DND-41 (cell line): ENCODE measurements around the gene TUBAL3.
A peak's percentile ranks its signal among the peaks of the same experiment; 100 is the strongest.

Experiments
- ATAC-seq: fragments of 200-7000 bp; cut with Tn5 transposase; 3 replicates; pipeline ENCODE4 v1.9.1; 2021; ENCODE audit warnings: low read depth; ENCODE audit not compliant: insufficient read depth
- DNase-seq: peaks from one replicate; pipeline ENCODE4 v3.0.0-alpha.2; 2020
- H2AFZ ChIP-seq: 2 replicates; pipeline ENCODE4 v1.6.0; 2012; ENCODE audit warnings: low read depth, low read length
- H3K27ac ChIP-seq: 2 replicates; pipeline ENCODE4 v1.5.1; 2012; ENCODE audit warnings: low read length, inconsistent platforms
- H3K27me3 ChIP-seq: fragments of 200-600 bp; sonication (generic); 2 replicates; pipeline ENCODE4 v1.6.0; 2012; ENCODE audit warnings: low read length, mild to moderate bottlenecking, inconsistent platforms; ENCODE audit not compliant: insufficient read depth, poor library complexity
- H3K36me3 ChIP-seq: 2 replicates; pipeline ENCODE4 v1.5.1; 2012; ENCODE audit warnings: low read length, inconsistent platforms; ENCODE audit not compliant: insufficient read depth
- H3K4me1 ChIP-seq: 2 replicates; pipeline ENCODE4 v1.5.1; 2012; ENCODE audit warnings: mild to moderate bottlenecking, low read length; ENCODE audit not compliant: insufficient read depth
- H3K4me2 ChIP-seq: 2 replicates; pipeline ENCODE4 v1.6.0; 2012; ENCODE audit warnings: mild to moderate bottlenecking, moderate library complexity, low read length, inconsistent platforms; ENCODE audit not compliant: insufficient read depth
- H3K4me3 ChIP-seq, 2 experiments: fragments of 200-600 bp in 1 of 2; shearing (Covaris generic) in 1 of 2; 2 replicates each; pipeline ENCODE4 v1.5.1; 2012 to 2016; ENCODE audit warnings: inconsistent platforms in 2 of 2, low read length in 2 of 2, mild to moderate bottlenecking in 2 of 2, low read depth in 1 of 2, moderate library complexity in 1 of 2
- H3K79me2 ChIP-seq: 2 replicates; pipeline ENCODE4 v1.6.0; 2012; ENCODE audit warnings: low read length, inconsistent platforms; ENCODE audit not compliant: insufficient read depth
- H3K9ac ChIP-seq: 2 replicates; pipeline ENCODE4 v1.6.0; 2012; ENCODE audit warnings: low read depth, mild to moderate bottlenecking, inconsistent platforms, low read length, moderate library complexity
- H3K9me3 ChIP-seq: 2 replicates; pipeline ENCODE4 v1.5.1; 2012; ENCODE audit warnings: low read length, moderate library complexity, mild to moderate bottlenecking, inconsistent platforms; ENCODE audit not compliant: insufficient read depth, severe bottlenecking
- H4K20me1 ChIP-seq: 2 replicates; pipeline ENCODE4 v1.6.0; 2012; ENCODE audit warnings: low read length; ENCODE audit not compliant: insufficient read depth
- EZH2 ChIP-seq: IDR thresholded peaks from 3 replicates; pipeline ENCODE4 v1.6.1; 2012; ENCODE audit warnings: borderline replicate concordance, low read depth, mild to moderate bottlenecking, moderate library complexity, low read length, inconsistent platforms; ENCODE audit not compliant: severe bottlenecking
- TF ChIP-seq, protein P1 (sequence below): IDR thresholded peaks from 2 replicates; pipeline ENCODE4 v1.5.1; 2012; ENCODE audit warnings: borderline replicate concordance, low read length, moderate library complexity, mild to moderate bottlenecking; ENCODE audit not compliant: poor library complexity, severe bottlenecking; ENCODE audit errors: extremely low read depth

TUBAL3 gene

DNA sequence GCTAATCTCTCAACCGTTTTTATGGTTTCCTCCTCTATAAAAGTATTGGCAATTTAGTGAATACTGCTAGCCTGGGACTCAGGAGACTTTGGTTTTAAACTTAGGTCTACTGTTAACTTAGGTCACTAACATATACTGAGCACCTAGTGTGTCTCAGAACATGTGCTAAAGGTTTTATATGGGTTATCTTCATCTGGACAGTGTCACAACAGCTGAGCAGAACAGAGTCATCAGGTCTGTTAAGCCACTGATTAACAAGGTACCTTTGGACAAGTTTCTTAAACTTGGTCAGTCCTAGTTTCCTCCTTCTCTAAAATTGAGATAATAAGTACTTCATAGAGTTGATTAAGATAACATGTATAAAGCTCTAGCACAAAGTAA lies 38.4 kb upstream of the TUBAL3 start:
- Histone ChIP-seq H3K4me2 (no peak overlapping the region), H3K9me3 (no peaks in the 10 kb centered on the region), H3K79me2 (peaks cover 9% of the 10 kb centered on the region), H3K9ac (no peak overlapping the region), H2AFZ (no peak overlapping the region), H3K4me3 (no peak overlapping the region), H3K27me3 (no peaks in the 10 kb centered on the region), H4K20me1 (peaks cover 23% of the 10 kb centered on the region), H3K27ac (no peak overlapping the region), H3K36me3 (peaks cover 14% of the 10 kb centered on the region; the same call in 1 of the 2 replicates), H3K4me1 (peaks cover 20% of the 10 kb centered on the region)
- TF ChIP-seq EZH2 = no peak
- TF ChIP-seq, protein P1, sequence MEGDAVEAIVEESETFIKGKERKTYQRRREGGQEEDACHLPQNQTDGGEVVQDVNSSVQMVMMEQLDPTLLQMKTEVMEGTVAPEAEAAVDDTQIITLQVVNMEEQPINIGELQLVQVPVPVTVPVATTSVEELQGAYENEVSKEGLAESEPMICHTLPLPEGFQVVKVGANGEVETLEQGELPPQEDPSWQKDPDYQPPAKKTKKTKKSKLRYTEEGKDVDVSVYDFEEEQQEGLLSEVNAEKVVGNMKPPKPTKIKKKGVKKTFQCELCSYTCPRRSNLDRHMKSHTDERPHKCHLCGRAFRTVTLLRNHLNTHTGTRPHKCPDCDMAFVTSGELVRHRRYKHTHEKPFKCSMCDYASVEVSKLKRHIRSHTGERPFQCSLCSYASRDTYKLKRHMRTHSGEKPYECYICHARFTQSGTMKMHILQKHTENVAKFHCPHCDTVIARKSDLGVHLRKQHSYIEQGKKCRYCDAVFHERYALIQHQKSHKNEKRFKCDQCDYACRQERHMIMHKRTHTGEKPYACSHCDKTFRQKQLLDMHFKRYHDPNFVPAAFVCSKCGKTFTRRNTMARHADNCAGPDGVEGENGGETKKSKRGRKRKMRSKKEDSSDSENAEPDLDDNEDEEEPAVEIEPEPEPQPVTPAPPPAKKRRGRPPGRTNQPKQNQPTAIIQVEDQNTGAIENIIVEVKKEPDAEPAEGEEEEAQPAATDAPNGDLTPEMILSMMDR = no peak
- no peak for ATAC-seq
- DNase-seq = no peak

DNA sequence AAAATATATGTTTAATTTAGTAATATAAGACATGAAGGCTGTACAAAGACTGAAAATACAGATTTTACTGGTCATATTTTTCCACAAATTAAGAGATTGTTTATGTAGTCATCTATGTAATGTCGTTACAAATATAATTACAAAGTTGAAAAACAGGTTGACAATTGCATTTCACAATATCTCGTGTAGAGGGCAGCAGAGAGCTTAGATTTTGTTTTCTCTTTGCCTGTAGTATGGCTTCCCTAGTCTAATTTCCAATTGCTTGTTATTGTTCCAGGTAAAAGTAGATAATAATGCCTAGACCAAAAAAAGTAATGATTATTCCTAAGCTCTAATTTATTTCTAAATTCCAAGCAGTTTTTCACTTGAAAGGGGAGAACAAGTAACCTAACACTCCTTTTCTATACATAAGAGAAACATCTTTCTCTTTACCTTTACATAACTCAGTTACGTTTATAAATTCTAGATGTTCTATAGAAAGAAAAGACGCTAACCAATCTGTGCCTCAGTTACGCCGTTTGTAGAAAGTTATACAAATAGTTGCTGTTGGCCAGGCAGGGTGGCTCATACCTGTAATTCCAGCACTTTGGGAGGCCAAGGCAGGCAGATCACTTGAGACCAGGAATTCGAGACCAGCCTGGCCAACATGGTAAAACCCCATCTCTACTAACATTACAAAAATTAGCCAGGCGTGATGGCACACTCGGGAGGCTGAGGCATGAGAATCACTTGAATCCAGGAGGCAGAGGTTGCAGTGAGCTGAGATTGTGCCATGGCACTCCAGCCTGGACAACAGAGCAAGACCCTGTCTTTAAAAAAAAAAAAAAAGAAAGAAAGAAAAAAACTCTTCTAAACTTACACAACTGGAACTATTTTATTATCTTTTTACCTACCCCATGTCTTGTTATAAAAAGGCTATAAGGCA lies 37.7 kb upstream of the TUBAL3 start:
- no peak overlapping the region for H3K27ac ChIP-seq
- no peak overlapping the region for H3K4me3 ChIP-seq
- H3K9ac ChIP-seq = no peak overlapping the region
- peaks cover 11% of the 10 kb centered on the region for H3K79me2 ChIP-seq
- peaks cover 14% of the 10 kb centered on the region; the same call in 1 of the 2 replicates for H3K36me3 ChIP-seq
- no peaks in the 10 kb centered on the region for H3K9me3 ChIP-seq
- TF ChIP-seq, protein P1 = peak; percentile 83
- no peak for TF ChIP-seq EZH2
- peaks cover 23% of the 10 kb centered on the region for H4K20me1 ChIP-seq
- peak; percentile 25 for DNase-seq
- no peak overlapping the region for H2AFZ ChIP-seq
- peak; percentile 59; the same call in 2 of the 3 replicates for ATAC-seq
- peaks cover 14% of the 10 kb centered on the region for H3K4me1 ChIP-seq
- no peak overlapping the region for H3K4me2 ChIP-seq
- no peaks in the 10 kb centered on the region for H3K27me3 ChIP-seq

DNA sequence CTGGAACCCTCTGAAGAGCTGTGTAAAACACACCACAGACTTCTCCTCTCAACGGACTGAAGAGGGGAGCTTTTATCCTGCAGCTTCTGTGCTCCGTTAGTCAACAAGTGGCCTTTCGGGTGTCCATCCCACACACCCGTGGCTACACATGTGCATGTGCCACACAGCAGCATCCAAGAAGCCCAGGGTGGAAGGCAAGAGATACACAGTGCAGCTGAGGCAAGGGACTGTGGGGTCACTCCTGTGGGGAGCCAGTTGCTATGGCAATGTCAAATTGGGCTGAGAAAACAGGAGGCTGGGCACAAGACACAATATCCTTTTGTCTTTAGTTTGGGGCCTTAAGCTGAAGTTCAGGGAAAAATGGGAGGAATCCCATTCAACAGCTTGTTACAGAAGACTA lies 36.5 kb upstream of the TUBAL3 start:
- peaks cover 14% of the 10 kb centered on the region; the same call in 1 of the 2 replicates for H3K36me3 ChIP-seq
- no peak overlapping the region for H3K4me2 ChIP-seq
- peaks cover 16% of the 10 kb centered on the region; the same call in 1 of the 2 replicates for H4K20me1 ChIP-seq
- H3K27ac ChIP-seq = no peak overlapping the region
- H3K4me1 ChIP-seq = peaks cover 1% of the 10 kb centered on the region
- H3K27me3 ChIP-seq = no peaks in the 10 kb centered on the region
- no peak overlapping the region for H3K4me3 ChIP-seq
- no peaks in the 10 kb centered on the region for H3K9me3 ChIP-seq
- DNase-seq (no peak), ATAC-seq (no peak)
- no peak for TF ChIP-seq EZH2
- TF ChIP-seq, protein P1 = no peak
- H2AFZ ChIP-seq = no peak overlapping the region
- peaks cover 15% of the 10 kb centered on the region for H3K79me2 ChIP-seq
- H3K9ac ChIP-seq = no peak overlapping the region
